Measurements from ENCODE around the gene TESK1.
A peak's percentile ranks its signal among the peaks of the same experiment; 100 is the strongest.
"Not testable (repeated sequence)": the region's sequence is repeated elsewhere in the genome, so short reads cannot be mapped to it uniquely, and the experiment has no call there.

The TESK1 gene

GRCh38 chr9:35579659-35580227 is 25.3 kb upstream of the TESK1 start:
- DNase-seq (ENCODE audit: low read depth in 2 of 2), result not testable (repeated sequence)

- DNase-seq (ENCODE audit: low read depth in 2 of 2), result not testable (repeated sequence)
These were observed 21.5 kb upstream of the TESK1 start for GRCh38 chr9:35583521-35583920.

GRCh38 chr9:35584681-35585080 is 20.4 kb upstream of the TESK1 start:
- not testable (repeated sequence) for DNase-seq (ENCODE audit: low read depth in 2 of 2)

GRCh38 chr9:35588506-35588905 is 16.6 kb upstream of the TESK1 start:
- not testable (repeated sequence) for DNase-seq (ENCODE audit: low read depth in 2 of 2)

- DNase-seq (ENCODE audit: low read depth in 2 of 2), result no peak
These were observed 11.5 kb upstream of the TESK1 start for GRCh38 chr9:35593581-35593980.

GRCh38 chr9:35594471-35594870 is 10.6 kb upstream of the TESK1 start:
- no peak for DNase-seq (ENCODE audit: low read depth in 2 of 2)

GRCh38 chr9:35596907-35597306 is 8.2 kb upstream of the TESK1 start:
- not testable (repeated sequence) for DNase-seq (ENCODE audit: low read depth in 2 of 2)

- DNase-seq (ENCODE audit: low read depth in 2 of 2), result no peak
These were observed 6.0 kb upstream of the TESK1 start for GRCh38 chr9:35598866-35599590.

- DNase-seq (ENCODE audit: low read depth in 2 of 2), result no peak
These were observed 5.1 kb upstream of the TESK1 start for GRCh38 chr9:35599763-35600604.

- peak; percentile 79 to 82 for DNase-seq (ENCODE audit: low read depth in 2 of 2)
These were observed 1.5 kb upstream of the TESK1 start for GRCh38 chr9:35603506-35603985.

GRCh38 chr9:35603986-35604577 is 980 bp upstream of the TESK1 start:
- peak; percentile 99 for DNase-seq (ENCODE audit: low read depth in 2 of 2)

GRCh38 chr9:35605351-35606137 is 482 bp downstream of the TESK1 start:
- no peak for DNase-seq (ENCODE audit: low read depth in 2 of 2)

GRCh38 chr9:35606138-35606504 is 1.1 kb downstream of the TESK1 start:
- DNase-seq (ENCODE audit: low read depth in 2 of 2), result no peak

GRCh38 chr9:35606726-35607125 is 1.7 kb downstream of the TESK1 start:
- no peak for DNase-seq (ENCODE audit: low read depth in 2 of 2)

GRCh38 chr9:35608221-35608620 is 3.2 kb downstream of the TESK1 start:
- no peak for DNase-seq (ENCODE audit: low read depth in 2 of 2)

GRCh38 chr9:35609001-35609819 is 4.1 kb downstream of the TESK1 start:
- DNase-seq (ENCODE audit: low read depth in 2 of 2), result no peak

GRCh38 chr9:35609820-35610163 is 4.7 kb downstream of the TESK1 start:
- DNase-seq (ENCODE audit: low read depth in 2 of 2), result no peak

GRCh38 chr9:35611230-35611797 is 6.3 kb downstream of the TESK1 start:
- peak in 1 of 2 experiments; percentile 5 for DNase-seq (ENCODE audit: low read depth in 2 of 2)

- DNase-seq (ENCODE audit: low read depth in 2 of 2), result not testable (repeated sequence)
These were observed 7.0 kb downstream of the TESK1 start for GRCh38 chr9:35612066-35612465.

GRCh38 chr9:35612843-35613242 is 7.8 kb downstream of the TESK1 start:
- no peak for DNase-seq (ENCODE audit: low read depth in 2 of 2)
